ENCODE measurements around the gene IKZF2. TPM values are rescaled to one million over a fixed set of nuclear protein-coding genes. Genes with fewer than 3 reads are reported as not detected.

Gene IKZF2
- total RNA-seq, 1 donor from 2014 or later: 9.2 TPM

GRCh38 chr2:212979799-212980198 is 171.6 kb downstream of the IKZF2 start:
- no peak for TF ChIP-seq CTCF (IDR thresholded peaks at IDR 0.05)
- Mint-ChIP-seq H3K9me3 (ENCODE audit: low read depth) (no peaks in the 10 kb centered on the region), H3K27me3 (ENCODE audit: low read depth) (no peaks in the 10 kb centered on the region), H3K4me1 (ENCODE audit: low read depth) (peaks cover 5% of the 10 kb centered on the region), H3K36me3 (ENCODE audit: low read depth) (peaks cover 3% of the 10 kb centered on the region), H3K27ac (ENCODE audit: unreplicated experiment) (no peak overlapping the region), H3K4me3 (ENCODE audit: unreplicated experiment) (no peak overlapping the region)
- DNase-seq (ENCODE audit: low spot score): no peak

GRCh38 chr2:212979046-212979612 is 172.3 kb downstream of the IKZF2 start:
- DNase-seq (ENCODE audit: low spot score): no peak
- no peak for TF ChIP-seq CTCF (IDR thresholded peaks at IDR 0.05)
- no peak overlapping the region for H3K27ac Mint-ChIP-seq (ENCODE audit: unreplicated experiment)
- peaks cover 3% of the 10 kb centered on the region for H3K36me3 Mint-ChIP-seq (ENCODE audit: low read depth)
- no peaks in the 10 kb centered on the region for H3K27me3 Mint-ChIP-seq (ENCODE audit: low read depth)
- H3K4me1 Mint-ChIP-seq (ENCODE audit: low read depth): peaks cover 8% of the 10 kb centered on the region
- H3K4me3 Mint-ChIP-seq (ENCODE audit: unreplicated experiment): no peak overlapping the region
- no peaks in the 10 kb centered on the region for H3K9me3 Mint-ChIP-seq (ENCODE audit: low read depth)

GRCh38 chr2:212977152-212977551 is 174.3 kb downstream of the IKZF2 start:
- H3K36me3 Mint-ChIP-seq (ENCODE audit: low read depth): peaks cover 3% of the 10 kb centered on the region
- H3K9me3 Mint-ChIP-seq (ENCODE audit: low read depth): no peaks in the 10 kb centered on the region
- H3K4me3 Mint-ChIP-seq (ENCODE audit: unreplicated experiment): no peak overlapping the region
- DNase-seq (ENCODE audit: low spot score): no peak
- TF ChIP-seq CTCF (IDR thresholded peaks at IDR 0.05): no peak
- H3K4me1 Mint-ChIP-seq (ENCODE audit: low read depth): peaks cover 15% of the 10 kb centered on the region
- no peaks in the 10 kb centered on the region for H3K27me3 Mint-ChIP-seq (ENCODE audit: low read depth)
- H3K27ac Mint-ChIP-seq (ENCODE audit: unreplicated experiment): no peak overlapping the region

GRCh38 chr2:212975333-212975732 is 176.1 kb downstream of the IKZF2 start:
- peaks cover 22% of the 10 kb centered on the region for H3K4me1 Mint-ChIP-seq (ENCODE audit: low read depth)
- no peak overlapping the region for H3K4me3 Mint-ChIP-seq (ENCODE audit: unreplicated experiment)
- no peak for TF ChIP-seq CTCF (IDR thresholded peaks at IDR 0.05)
- H3K27me3 Mint-ChIP-seq (ENCODE audit: low read depth): no peaks in the 10 kb centered on the region
- no peaks in the 10 kb centered on the region for H3K9me3 Mint-ChIP-seq (ENCODE audit: low read depth)
- H3K36me3 Mint-ChIP-seq (ENCODE audit: low read depth): peaks cover 3% of the 10 kb centered on the region
- no peak overlapping the region for H3K27ac Mint-ChIP-seq (ENCODE audit: unreplicated experiment)
- DNase-seq (ENCODE audit: low spot score): no peak

- Mint-ChIP-seq H3K27me3 (ENCODE audit: low read depth) (no peaks in the 10 kb centered on the region), H3K4me3 (ENCODE audit: unreplicated experiment) (no peak overlapping the region), H3K4me1 (ENCODE audit: low read depth) (peaks cover 28% of the 10 kb centered on the region), H3K9me3 (ENCODE audit: low read depth) (no peaks in the 10 kb centered on the region), H3K36me3 (ENCODE audit: low read depth) (peaks cover 3% of the 10 kb centered on the region), H3K27ac (ENCODE audit: unreplicated experiment) (no peak overlapping the region)
- DNase-seq (ENCODE audit: low spot score): no peak
- no peak for TF ChIP-seq CTCF (IDR thresholded peaks at IDR 0.05)
These were observed 176.7 kb downstream of the IKZF2 start for GRCh38 chr2:212974692-212975091.
